ENCODE measurements around the gene PRDM11. TPM values are rescaled to one million over a fixed set of nuclear protein-coding genes. Genes with fewer than 3 reads are reported as not detected.
"Not testable (repeated sequence)": the region's sequence is repeated elsewhere in the genome, so short reads cannot be mapped to it uniquely, and the experiment has no call there.

The PRDM11 gene
- total RNA-seq, 4 donors from 2014 or later, result 4.4 to 10.7 (median 7.0) TPM

DNA sequence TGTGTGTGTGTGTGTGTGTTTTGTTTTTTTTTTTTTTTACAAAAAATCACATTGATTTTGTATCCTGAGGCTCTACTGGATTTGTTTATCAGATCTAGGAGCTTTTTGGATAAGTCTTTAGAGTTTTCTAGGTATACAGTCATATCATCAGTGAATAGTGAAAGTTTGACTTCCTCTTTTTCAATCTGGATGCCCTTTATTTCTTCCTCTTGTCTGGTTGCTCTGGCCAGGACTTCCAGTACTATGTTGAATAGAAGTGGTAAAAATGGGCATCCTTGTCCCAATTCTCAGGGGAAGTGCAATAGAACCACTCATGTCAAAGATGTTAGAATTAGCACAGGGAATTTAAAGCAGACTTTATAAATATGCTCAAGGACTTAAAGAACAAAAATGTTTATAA lies 32.6 kb upstream of the PRDM11 start:
- no peaks in the 10 kb centered on the region for H3K4me1 ChIP-seq
- no peak overlapping the region for H3K4me3 ChIP-seq
- no peak overlapping the region for H3K27ac ChIP-seq
- no peak for DNase-seq
- H3K36me3 ChIP-seq, result no peaks in the 10 kb centered on the region
- TF ChIP-seq, protein P1, sequence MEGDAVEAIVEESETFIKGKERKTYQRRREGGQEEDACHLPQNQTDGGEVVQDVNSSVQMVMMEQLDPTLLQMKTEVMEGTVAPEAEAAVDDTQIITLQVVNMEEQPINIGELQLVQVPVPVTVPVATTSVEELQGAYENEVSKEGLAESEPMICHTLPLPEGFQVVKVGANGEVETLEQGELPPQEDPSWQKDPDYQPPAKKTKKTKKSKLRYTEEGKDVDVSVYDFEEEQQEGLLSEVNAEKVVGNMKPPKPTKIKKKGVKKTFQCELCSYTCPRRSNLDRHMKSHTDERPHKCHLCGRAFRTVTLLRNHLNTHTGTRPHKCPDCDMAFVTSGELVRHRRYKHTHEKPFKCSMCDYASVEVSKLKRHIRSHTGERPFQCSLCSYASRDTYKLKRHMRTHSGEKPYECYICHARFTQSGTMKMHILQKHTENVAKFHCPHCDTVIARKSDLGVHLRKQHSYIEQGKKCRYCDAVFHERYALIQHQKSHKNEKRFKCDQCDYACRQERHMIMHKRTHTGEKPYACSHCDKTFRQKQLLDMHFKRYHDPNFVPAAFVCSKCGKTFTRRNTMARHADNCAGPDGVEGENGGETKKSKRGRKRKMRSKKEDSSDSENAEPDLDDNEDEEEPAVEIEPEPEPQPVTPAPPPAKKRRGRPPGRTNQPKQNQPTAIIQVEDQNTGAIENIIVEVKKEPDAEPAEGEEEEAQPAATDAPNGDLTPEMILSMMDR (IDR thresholded peaks at IDR 0.05), result no peak
- no peak for TF ChIP-seq POLR2A (IDR thresholded peaks at IDR 0.05)
- H3K9me3 ChIP-seq, result no peaks in the 10 kb centered on the region
- no peaks in the 10 kb centered on the region for H3K27me3 ChIP-seq

DNA sequence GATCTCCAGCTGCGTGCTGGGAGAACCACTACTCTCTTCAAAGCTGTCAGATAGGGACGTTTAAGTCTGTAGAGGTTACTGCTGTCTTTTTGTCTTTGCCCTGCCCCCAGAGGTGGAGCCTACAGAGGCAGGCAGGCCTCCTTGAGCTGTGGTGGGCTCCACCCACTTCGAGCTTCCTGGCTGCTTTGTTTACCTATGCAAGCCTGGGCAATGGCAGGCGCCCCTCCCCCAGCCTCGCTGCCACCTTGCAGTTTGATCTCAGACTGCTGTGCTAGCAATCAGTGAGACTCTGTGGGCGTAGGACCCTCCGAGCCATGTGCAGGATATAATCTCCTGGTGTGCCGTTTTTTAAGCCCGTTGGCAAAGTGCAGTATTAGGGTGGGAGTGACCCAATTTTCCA lies 18.6 kb upstream of the PRDM11 start:
- not testable (repeated sequence) for DNase-seq, H3K27me3 ChIP-seq, H3K4me1 ChIP-seq, H3K4me3 ChIP-seq, H3K9me3 ChIP-seq, H3K36me3 ChIP-seq, H3K27ac ChIP-seq

DNA sequence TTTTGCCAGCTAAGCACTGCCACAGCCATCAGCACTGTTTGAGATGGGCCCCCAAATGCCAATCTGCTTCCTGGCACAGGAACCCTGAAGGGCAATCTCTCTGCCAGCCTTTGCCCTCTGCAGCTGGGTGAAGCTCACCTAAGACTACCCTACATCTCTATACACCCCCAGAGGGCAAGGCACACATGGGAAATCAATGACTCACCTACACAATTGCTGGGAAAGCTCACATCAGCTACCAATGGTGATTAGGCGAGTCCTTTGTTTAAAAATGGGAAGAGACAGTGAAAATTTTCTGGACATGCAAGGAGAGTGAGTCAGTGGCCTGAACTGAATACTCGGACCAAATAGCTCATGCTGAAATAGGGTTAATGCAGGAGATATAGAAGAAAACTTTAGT lies 12.6 kb upstream of the PRDM11 start:
- TF ChIP-seq POLR2A (IDR thresholded peaks at IDR 0.05), result no peak
- Histone ChIP-seq H3K4me1 (no peaks in the 10 kb centered on the region), H3K27me3 (no peaks in the 10 kb centered on the region), H3K4me3 (no peak overlapping the region), H3K27ac (no peak overlapping the region), H3K36me3 (no peaks in the 10 kb centered on the region), H3K9me3 (no peaks in the 10 kb centered on the region)
- peak in 1 of 3 donors; percentile 29 for DNase-seq

DNA sequence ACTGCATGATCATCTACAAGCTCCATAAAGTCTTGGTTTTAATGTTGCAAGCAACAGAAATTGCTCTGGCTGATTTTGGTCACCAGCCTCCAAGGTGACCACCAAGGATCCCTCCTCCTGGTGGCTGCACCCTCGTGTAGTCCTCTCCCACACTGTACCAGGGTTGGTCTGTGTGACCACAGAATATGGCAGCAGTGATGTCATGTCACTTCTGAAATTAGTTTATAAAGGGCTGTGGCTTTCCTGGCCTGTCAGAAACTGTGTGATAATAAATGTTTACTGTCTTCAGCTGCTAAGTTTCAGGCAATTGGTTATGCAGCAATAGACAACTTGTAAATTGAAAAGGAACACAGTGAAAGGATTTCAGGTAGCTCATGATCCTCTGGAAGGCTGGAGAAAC lies 5.3 kb upstream of the PRDM11 start:
- H3K4me3 ChIP-seq, result no peak overlapping the region
- DNase-seq, result no peak
- no peaks in the 10 kb centered on the region for H3K27me3 ChIP-seq
- no peak overlapping the region for H3K27ac ChIP-seq
- H3K36me3 ChIP-seq, result no peaks in the 10 kb centered on the region
- H3K4me1 ChIP-seq, result peaks cover 0 to 8% (median 6%) of the 10 kb centered on the region in 4 donors
- TF ChIP-seq, protein P1 (IDR thresholded peaks at IDR 0.05), result no peak
- no peak for TF ChIP-seq POLR2A (IDR thresholded peaks at IDR 0.05)
- H3K9me3 ChIP-seq, result no peaks in the 10 kb centered on the region

DNA sequence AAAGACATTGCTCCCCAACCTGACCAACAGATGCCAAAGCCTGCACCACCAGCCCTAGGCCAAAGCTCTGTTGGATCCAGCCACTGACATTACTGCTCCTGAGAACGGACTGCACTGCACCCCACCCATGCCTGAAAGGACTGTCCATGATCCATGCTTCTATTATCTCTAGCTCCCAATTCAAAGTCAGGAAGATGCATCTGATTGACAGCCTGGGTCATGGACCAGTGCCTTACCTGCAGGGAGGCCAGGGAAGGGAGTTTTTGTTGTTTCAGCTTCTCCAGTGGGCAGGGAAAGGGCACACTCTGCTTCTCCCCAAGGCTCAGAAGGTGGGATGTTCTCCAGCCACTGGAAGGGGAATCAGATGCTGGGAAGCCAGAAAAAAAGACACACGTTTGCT lies 4.8 kb upstream of the PRDM11 start:
- no peak for DNase-seq
- H3K36me3 ChIP-seq, result no peaks in the 10 kb centered on the region

DNA sequence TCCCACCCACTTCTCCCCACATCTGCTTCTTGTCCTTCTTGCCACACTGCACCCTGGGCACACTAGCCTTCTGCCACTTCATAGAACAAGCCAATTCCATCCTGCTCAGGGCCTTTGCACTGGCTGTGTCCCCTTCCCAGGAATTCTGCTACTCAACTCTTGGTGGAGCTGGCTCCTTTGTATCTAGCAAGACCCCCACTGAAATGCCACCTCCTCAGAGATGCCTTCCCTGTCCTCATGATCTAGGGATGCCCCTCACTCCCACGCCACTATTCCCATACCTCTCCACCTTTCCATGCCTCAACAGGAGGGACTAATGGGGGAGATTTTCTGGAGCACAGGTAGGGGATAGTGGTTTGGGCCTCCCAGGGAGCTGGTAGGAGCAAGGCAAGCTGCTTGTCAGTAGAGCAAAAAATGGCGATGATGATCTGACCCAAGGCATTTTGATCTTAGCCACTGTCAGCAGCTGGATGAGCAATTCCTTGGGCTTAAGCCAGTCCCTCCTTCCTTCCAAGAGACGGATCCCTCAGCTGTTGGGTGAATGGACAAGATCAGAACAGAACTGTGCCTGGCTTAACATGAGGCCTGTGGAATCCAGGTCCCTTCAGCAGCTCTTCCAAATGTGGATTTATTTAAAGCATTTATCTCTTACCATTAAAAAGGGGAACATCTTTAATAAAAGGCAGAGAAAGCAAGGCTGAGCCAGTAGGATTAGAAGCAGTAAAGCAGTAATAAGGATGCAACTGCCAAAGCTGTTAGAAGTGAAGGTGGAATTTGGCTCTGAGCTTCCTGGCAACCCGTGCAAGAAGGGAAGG lies 4.0 kb upstream of the PRDM11 start:
- Histone ChIP-seq H3K27ac (no peak overlapping the region), H3K27me3 (no peaks in the 10 kb centered on the region), H3K4me1 (peaks cover 0 to 9% (median 6%) of the 10 kb centered on the region in 4 donors), H3K36me3 (no peaks in the 10 kb centered on the region), H3K4me3 (no peak overlapping the region), H3K9me3 (no peaks in the 10 kb centered on the region)
- DNase-seq, result no peak
- TF ChIP-seq, protein P1 (IDR thresholded peaks at IDR 0.05), result no peak
- no peak for TF ChIP-seq POLR2A (IDR thresholded peaks at IDR 0.05)

More for the DNA sequence above, 4.8 kb upstream of the PRDM11 start:
- H3K4me1 ChIP-seq, result peaks cover 0 to 9% (median 6%) of the 10 kb centered on the region in 4 donors
- H3K27me3 ChIP-seq, result no peaks in the 10 kb centered on the region
- no peaks in the 10 kb centered on the region for H3K9me3 ChIP-seq
- H3K27ac ChIP-seq, result no peak overlapping the region
- H3K4me3 ChIP-seq, result no peak overlapping the region
- no peak for TF ChIP-seq POLR2A (IDR thresholded peaks at IDR 0.05)
- TF ChIP-seq, protein P1 (IDR thresholded peaks at IDR 0.05), result no peak
